BE2C (cell line): ENCODE measurements around the gene CDC25B.

Experiments used
- DNase-seq: peaks from one replicate; pipeline ENCODE4 v3.0.0-alpha.2; 2020
- H3K27me3 ChIP-seq: fragments of 250-450 bp; sonication (Bioruptor Pico); 2 replicates; pipeline ENCODE4 v1.5.1; 2020; ENCODE audit warnings: mild to moderate bottlenecking
- H3K36me3 ChIP-seq: fragments of 250-450 bp; sonication (Bioruptor Pico); 2 replicates; pipeline ENCODE4 v1.5.1; 2020; ENCODE audit warnings: mild to moderate bottlenecking
- H3K4me1 ChIP-seq: fragments of 250-450 bp; sonication (Bioruptor Pico); 2 replicates; pipeline ENCODE4 v1.5.1; 2020
- H3K4me3 ChIP-seq: 2 replicates; pipeline ENCODE4 v1.5.1; 2011; ENCODE audit warnings: low read depth, low read length
- H3K9me3 ChIP-seq: fragments of 250-450 bp; sonication (Bioruptor Pico); 2 replicates; pipeline ENCODE4 v1.5.1; 2020
- CTCF ChIP-seq: IDR thresholded peaks from 2 replicates; pipeline ENCODE4 v1.5.1; 2012; ENCODE audit warnings: mild to moderate bottlenecking, low read depth, low read length

Gene CDC25B

GRCh38 chr20:3767110-3767426 is 29.0 kb upstream of the CDC25B start:
- peaks cover 6% of the 10 kb centered on the region for H3K4me1 ChIP-seq
- H3K4me3 ChIP-seq: peak overlapping the region; percentile 91
- no peak for TF ChIP-seq CTCF
- H3K36me3 ChIP-seq: no peaks in the 10 kb centered on the region
- H3K27me3 ChIP-seq: no peaks in the 10 kb centered on the region
- DNase-seq: no peak
- no peaks in the 10 kb centered on the region for H3K9me3 ChIP-seq

GRCh38 chr20:3767427-3768341 is 28.4 kb upstream of the CDC25B start, which contains the start of gene ADISSP:
TSS of gene ADISSP (minus strand) at chr20:3767753. CDS start at chr20:3760100, 7,653 bp downstream.
- Histone ChIP-seq H3K27me3 (no peaks in the 10 kb centered on the region), H3K9me3 (no peaks in the 10 kb centered on the region), H3K36me3 (no peaks in the 10 kb centered on the region), H3K4me1 (peaks cover 6% of the 10 kb centered on the region), H3K4me3 (peak within 1 kb of the TSS; percentile 91)
- peak; percentile 100 for DNase-seq
- TF ChIP-seq CTCF: peak; percentile 15

GRCh38 chr20:3768342-3769130 is 27.6 kb upstream of the CDC25B start:
- Histone ChIP-seq H3K4me3 (peak overlapping the region; percentile 91), H3K9me3 (no peaks in the 10 kb centered on the region), H3K4me1 (peaks cover 6% of the 10 kb centered on the region), H3K27me3 (no peaks in the 10 kb centered on the region), H3K36me3 (no peaks in the 10 kb centered on the region)
- peak; percentile 79 for TF ChIP-seq CTCF
- peak; percentile 92 for DNase-seq

GRCh38 chr20:3771552-3772058 is 24.5 kb upstream of the CDC25B start:
- no peaks in the 10 kb centered on the region for H3K36me3 ChIP-seq
- no peak for DNase-seq
- no peaks in the 10 kb centered on the region for H3K9me3 ChIP-seq
- no peak for TF ChIP-seq CTCF
- H3K27me3 ChIP-seq: no peaks in the 10 kb centered on the region
- H3K4me3 ChIP-seq: no peak overlapping the region
- H3K4me1 ChIP-seq: peaks cover 4% of the 10 kb centered on the region

- TF ChIP-seq CTCF: no peak
- DNase-seq: no peak
- no peaks in the 10 kb centered on the region for H3K9me3 ChIP-seq
- no peaks in the 10 kb centered on the region for H3K36me3 ChIP-seq
- H3K4me1 ChIP-seq: no peaks in the 10 kb centered on the region
- peaks cover 7% of the 10 kb centered on the region for H3K27me3 ChIP-seq
- no peak overlapping the region for H3K4me3 ChIP-seq
Measured at GRCh38 chr20:3775457-3776108, 20.5 kb upstream of the CDC25B start.
